GM19452 (cell line): ENCODE measurements around the gene ZCCHC24.

Experiments used
- ATAC-seq: cut with Tn5 transposase; IDR thresholded peaks from one replicate; pipeline ENCODE4 v1.9.1; 2021; ENCODE audit not compliant: unreplicated experiment

Gene ZCCHC24

DNA sequence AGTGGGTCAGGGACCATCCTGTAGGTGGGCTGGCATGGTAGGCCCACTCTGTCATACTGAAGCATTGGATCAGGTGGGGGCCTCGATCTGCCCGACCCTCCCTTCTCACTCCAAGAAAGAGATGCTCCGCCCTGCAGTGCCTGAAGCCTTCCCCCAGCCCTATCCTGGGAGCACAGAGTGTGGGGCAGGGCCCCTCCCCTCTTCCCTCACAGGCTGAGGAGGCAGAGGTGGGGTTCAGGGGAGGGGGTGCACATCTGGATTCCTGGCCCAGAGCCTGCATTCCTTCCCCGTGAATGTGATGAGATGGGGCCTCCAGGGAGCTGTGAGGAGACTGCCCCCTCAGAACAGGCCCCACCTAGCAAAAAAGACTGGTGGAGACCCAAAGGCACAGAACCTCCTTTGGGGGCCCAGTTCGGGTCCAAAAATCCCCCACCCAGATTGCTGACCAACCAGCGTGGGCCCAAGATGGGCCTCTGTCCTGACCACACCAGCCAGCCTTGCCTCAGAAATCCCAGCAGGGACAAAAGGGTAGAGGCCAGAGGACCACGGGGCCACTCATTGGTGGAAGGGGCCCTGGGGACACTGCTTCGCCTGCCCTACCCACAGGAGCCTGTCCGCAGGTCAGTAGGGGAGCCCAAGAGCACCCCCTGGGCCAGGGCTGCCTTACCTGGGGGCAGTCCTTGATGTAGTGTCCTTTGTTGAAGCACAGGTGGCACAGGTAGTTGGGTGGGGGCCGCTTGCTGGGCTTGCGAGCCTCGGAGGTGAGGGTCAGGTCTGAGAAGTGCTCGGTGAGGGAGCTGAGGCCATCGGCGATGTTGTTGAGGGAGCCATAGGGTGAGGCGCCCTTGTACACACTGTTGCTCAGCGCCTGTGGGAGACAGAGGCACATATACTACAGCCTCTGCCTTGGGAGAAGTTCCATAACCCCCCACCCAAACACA, 13.3 kb downstream of the ZCCHC24 start:
- no peak for ATAC-seq

DNA sequence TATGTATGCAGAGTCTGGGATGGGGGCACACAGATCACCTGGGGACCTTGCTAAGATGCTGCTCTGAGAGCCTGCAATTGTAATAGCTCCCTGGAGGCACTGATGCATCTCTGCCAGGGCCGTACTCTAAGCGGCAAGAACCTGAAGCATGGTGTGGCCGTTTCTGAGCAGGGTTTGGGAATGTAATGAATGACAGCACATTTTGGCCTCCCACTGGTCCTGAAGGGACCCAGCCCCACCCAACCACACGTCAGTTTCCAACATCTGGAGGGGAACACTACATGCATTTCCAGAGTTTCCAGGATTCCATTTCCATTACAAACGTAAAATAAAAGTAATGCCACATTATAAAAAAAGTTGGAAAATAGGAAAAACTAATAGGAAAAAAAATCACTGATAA, 14.0 kb downstream of the ZCCHC24 start:
- no peak for ATAC-seq

DNA sequence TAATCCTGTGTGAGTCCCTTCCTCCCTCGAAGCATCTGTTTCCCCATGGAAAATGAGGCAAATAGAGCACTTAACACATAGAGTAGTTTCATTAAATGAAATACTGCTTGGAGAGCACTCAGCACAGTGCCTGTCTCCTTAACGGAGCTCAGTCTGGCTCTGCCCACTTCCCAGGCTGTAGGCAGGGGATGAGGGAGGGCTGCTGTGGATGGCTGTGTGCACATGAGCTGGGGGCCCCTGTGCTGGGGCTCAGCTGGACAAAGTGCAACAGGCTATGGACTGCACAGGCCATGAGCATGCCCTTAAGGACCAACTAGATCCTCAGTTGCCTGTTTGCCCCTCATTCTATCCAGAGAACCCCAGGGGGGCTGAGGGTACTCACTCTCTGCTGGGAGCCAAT, 14.5 kb downstream of the ZCCHC24 start:
- no peak for ATAC-seq

DNA sequence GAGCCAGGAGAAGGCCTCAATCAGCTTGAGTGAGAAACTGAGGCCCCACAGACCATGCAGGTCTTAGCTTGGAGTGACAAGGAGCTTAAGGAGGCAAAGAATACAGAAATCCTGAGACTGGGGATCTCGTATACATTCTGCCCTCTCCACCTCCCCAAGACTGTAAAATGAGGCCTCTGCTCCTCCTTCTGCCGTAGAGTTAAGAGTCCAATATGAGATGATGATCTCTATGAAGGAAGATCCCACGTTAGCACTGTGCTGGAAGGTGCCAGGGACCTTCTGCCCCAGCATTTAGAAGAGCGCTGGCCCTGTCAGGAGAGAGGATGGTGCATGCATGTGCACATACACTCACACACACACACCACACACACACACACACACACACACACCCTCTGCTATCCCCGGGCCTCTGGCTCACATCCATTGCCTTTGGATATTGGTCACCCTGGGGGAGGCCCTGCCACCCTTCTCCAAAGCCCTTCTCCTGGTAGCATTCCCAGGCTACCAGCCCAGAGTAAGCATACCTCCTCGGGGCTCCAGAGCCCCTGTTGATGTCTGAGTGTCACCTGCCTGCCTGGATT, 15.0 kb downstream of the ZCCHC24 start:
- no peak for ATAC-seq

DNA sequence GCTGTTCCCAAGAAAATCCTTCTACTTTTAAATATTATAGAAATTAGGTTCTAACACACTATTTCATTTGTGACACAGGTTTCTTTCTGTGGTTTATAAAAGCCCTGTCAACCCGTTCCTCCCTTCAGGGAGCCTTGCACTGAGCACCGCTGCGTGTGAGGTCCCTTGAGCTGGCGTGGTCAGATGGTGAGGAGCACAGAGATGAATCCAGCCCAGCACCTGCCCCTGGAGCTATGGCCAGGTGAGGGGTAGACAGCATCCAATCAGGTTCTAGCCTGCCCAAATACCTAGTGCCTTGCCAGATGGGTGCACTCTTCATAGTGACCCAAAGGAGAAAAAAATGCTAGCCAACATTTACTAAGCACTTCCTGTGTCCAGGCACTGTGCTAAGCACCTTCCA, 15.7 kb downstream of the ZCCHC24 start:
- no peak for ATAC-seq

DNA sequence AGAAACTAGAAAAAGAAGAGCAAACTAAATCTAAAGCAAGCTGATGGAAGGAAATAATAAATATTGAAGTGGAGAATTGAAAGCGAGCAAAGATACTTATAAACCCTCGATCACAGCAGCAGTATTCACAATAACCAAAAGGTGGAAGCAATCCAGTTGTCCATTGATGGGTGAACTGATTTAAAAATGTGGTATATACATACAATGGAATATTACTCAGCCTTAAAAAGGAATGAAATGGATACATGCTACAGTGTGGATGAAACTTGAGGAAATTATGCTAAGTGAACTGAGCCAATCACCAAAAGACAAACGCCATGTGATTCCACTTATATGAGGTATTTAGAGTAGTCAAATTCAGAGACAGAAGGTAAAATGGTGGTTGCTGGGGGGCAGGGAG, 17.5 kb downstream of the ZCCHC24 start:
- ATAC-seq, result no peak

DNA sequence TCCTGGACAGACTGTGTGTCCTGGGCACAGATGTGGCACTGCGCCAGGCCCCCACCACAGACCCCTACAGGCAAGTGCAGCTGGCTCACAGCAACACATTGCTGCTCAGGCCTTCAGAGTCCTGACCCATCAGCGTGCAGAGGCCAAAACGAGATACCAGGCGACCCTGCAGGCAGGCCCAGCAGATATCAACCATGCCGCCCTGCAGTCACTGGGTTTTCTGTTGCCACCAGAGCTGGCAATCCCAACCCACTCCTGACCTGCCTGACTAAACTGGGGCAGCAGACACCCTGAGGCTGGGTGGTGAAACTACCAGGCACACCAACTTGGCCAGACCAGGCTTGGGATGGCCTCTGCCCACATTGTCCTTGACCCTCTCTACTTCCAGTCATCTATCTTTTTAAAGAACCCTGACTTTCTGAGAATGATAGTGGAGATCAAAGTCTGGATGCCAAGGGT, 20.3 kb downstream of the ZCCHC24 start:
- no peak for ATAC-seq

DNA sequence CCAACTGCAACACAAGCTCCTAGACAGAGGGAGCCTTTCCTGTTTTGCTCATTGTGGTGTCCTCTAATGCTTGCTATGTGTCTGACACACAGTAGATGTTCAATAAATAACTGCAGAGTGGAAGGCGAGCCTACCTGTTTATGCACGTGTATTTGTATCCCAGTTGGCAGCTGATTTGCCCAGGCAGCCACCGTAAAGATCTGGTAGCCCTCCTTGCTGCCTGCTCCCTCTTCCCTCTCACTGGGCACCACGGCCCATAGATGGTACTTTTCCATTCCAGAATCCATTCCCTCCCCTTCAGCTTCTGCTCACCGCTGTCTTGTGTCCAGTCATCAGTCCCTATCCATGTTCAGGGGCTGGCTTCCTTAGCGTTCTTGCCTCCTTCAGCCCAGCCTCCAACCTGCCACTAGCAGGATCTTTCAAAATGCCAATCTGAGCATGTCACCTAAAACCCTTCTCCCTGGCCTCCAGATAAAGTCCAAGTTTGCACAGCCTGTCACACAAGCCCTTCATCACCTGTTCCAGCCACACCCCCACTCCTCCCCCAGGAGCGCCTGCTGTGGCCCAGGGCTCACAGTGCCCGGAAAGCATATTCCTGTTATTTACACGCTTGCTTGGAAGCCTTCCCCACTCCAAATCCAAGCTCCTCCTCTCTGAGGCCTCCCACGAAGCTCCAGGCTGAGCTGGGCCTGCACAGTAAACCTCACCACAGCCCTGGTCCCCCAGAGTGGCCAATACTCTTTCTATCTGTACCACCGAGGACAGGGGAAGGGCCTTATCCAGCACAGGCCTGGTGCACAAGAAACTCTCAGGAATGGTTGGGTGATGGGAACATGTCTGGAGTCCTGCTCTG, 21.0 kb downstream of the ZCCHC24 start:
- ATAC-seq, result no peak

DNA sequence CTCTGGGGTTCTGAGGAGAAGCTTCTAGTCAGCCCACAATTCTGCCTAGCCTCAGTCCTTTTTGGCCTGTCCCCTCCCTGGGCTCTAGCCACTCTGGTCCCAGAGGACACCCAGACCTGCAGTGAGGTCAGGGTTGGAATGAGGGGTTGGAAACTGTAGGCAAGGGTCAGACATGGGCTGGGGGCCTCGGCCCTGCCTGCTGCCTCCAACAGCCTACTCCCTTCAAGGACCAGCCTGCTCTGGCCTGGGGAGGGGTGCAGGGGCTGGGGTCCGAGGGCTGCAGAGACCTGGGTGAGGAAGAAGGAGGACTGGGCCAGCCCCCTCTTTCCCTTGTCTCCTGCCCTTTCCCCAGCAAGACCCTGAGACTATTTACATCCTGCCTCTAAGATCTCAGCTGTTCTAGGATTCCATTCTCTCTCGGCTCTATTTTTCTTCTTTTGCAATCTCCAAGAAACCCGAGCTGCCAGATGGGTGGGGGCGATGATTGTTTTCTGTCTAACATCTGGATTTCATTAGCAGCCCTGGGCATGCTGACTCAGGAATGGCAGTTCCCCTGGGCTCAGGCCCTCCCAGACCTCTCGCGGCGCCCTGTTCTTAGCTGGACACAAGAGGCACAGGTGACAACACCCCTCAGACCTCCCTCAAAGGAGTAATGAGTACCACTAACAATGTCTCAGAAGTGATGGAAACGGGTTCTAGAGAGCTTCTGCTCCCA, 23.1 kb downstream of the ZCCHC24 start:
- no peak for ATAC-seq

DNA sequence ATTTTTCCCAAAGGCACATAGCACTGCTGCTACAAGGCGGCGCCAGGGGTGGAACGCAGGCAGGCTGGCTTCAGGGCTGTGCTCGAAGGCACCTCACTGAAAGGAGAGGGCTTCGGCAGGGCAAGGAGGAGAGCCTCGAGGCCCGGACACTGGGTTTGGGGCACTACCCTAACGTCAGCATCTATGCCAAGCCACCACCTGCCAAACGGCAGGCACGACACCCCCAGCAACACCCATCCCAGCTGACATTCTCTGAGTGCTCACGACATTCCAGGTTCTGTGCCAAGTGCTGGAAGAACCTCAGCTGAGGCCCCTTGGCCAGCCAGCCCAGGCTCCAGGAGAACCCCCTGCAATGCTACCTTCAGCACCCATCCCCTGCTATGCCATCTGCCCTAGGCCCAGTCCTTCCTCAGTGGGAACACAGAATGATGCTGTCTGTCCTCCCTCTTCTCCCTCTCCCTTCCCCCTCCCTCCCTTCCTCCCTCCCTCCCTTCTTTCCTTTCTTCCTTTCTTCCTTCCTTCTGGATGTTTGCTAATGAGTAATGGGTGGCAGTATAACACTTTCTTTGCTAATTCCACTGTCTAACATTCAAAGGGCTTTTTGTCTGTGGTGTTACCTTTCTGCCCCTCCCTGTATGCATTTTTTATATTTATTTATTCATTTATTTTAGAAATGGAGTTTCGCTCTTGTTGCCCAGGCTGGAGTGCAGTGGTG, 24.3 kb downstream of the ZCCHC24 start:
- no peak for ATAC-seq

DNA sequence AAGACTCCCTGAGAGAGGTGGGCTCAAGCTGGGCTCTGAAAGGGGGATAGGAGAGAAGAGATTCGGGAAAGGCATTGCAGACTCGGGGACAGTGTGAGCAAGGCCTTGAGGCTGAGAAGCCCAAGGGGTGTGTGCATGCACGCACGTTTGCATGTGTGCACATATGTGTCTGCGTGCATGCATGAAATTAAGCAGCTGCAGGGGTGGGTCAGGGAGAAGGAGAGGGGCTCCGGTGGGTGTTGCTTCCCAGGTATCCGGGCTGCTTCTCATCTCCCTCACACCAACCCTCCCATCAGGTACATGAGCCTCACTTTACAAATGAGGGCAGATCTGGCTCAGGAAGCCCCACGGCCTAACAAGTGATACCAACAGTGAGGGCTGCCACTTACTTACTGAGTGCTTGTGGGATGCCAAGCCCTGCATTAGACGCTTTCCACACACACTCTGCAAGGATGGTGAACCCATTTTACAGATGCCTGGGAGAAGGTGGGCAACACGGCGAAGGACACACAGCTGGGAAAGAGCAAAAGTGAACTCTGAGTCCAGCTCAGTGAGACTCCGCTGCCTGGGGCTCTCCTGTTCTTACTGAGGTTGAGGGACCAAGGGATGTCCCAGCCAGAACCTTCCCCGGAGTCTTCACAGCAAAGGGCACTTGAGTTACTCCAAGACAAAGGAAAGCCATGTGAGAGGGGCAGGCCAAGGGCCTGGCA, 26.4 kb downstream of the ZCCHC24 start:
- ATAC-seq, result no peak

DNA sequence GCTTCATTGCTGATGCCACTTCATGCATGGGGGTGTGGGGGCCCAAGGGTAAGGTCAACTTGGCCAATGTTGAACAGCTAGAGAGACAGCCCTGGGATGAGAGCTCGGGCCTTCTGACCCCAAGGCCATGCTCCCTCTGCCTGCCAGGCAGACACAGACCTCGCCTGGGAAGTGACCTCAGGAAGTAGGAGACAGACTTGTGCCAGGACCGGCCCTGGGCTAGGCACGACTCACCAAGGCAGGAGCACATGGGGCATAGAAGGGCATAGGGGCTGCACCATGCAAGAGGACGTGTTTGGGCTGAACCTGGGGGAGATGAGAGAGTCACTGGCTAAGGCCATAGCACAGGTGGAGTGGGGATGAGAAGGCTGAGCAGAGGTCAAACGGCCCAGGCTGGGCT, 27.1 kb downstream of the ZCCHC24 start:
- ATAC-seq, result no peak

DNA sequence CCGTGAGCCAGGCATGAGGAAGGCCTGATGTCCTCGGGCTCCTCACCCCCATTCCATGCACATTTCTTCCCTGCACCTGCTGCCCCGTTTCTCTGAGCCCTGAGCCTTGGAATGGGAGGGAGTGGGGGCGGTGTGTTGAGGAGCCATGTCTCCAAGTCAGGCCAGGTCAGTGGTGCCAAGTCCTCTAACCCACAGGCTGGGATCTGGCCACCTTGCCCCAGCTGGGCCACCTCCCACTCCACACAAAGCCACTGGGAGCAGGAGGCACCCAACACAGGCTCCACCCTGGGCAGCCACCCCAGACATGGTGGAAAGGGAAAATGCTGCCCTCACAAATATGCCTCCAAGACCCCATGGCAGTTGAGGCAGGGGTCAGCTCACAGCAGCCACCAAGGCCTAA, 27.7 kb downstream of the ZCCHC24 start:
- no peak for ATAC-seq

DNA sequence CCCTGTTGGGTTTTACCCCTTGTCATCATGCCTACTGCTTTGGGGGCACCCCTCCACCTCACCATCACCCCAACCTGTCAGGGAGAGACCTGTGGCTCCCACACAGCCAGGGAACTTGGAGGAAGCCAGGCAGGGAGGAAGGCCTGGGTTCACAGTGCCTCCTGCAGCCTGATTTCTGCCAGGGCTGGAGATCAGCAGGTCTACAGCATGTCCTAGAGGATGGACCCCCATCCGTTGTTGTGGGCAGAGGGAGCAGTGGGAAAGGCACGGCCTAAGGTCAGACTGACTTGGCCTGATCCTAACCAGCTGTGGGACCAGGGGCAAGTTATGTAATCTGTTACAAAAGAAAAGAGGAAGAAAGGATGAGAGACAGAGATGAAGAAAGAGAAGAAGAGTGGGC, 28.2 kb downstream of the ZCCHC24 start:
- ATAC-seq, result no peak

DNA sequence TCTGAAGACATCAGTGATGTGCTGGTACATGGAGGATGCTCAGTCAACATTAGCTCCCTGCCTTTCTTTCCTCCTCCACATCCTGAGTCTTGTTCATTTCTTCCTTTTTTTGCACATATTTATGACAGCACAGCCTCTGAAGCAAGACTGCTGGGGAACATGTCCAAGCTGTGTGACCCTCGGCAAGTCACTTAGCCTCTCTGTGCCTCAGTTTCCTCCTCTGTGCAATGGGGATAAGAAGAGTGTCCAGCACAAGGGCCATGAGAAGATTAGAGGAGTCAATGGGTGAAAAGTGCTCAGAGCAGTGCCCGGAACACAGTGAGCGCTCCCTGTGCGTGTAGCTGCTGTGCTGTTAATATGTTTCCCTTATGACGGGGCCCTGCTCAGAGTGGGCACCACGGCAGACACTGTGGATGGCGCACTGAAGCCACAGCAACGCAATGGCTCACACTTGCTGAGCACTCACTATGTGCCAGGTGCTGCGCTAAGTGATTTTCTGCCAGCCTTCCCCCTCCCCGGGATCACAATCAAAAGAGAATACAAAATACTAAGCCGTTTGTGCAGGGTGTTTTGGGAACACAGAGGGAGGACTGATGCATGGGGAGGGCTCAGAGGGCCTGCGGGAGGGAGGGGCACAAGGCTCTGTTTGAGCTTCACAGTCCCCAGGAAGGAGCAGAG, 28.7 kb downstream of the ZCCHC24 start:
- no peak for ATAC-seq

DNA sequence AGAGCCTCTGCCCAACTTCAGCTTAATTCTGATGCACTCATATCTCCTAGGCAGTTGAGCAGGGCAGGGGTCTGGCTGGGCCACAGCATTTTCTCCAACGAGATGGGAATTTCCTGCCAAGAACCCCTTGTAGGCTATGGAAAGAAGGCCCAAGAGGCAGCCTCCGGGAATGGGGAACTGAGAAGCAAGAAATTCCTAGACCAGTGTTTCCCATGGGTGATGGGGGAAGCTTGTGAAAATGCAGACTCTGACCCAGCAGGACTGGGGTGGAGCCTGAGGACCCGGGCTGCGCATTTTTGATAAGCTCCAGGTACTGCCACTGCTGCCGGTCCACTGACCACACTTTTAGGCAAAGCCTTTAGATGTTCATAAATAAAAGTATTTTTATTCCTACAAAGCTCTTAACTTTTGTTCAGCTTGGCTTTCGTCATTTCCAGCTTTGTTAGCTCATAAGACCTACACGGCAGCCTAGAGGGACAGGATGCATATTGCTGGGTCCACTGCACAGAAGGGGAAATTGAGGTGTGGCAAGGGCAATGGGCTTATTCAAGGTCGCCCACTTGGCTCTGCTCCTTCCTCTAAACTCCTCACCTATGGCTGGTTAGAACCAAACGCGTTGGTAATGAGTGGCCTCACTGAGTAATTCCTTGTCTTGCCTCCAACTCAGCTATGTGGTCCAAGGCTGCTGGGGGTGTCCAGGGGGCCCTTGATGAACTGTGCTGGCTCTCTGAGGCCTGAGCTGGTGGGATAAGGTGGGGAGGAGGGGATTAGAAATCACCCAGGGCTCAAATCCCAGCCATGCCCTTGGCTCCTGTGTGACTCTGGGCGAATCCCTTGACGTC, 29.5 kb downstream of the ZCCHC24 start:
- ATAC-seq, result no peak

DNA sequence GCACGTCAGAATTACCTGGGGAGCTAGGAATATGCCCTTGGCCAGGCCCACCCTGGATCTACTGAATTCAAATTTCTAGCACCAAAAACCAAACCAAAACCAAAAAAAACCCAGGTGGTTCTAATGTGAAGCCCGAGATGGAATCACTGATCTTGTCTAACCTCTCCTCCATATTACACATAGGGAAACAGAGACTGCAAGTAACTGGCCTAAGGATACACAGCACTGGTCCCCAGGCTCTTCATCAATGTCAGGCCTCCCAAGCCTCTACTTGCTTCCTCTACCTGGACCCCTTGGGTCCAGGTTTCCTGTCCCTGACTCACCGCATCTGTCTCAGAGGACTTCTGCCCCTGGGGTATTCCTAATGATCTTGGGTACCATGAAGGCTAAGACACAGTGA, 30.7 kb downstream of the ZCCHC24 start:
- ATAC-seq, result no peak

DNA sequence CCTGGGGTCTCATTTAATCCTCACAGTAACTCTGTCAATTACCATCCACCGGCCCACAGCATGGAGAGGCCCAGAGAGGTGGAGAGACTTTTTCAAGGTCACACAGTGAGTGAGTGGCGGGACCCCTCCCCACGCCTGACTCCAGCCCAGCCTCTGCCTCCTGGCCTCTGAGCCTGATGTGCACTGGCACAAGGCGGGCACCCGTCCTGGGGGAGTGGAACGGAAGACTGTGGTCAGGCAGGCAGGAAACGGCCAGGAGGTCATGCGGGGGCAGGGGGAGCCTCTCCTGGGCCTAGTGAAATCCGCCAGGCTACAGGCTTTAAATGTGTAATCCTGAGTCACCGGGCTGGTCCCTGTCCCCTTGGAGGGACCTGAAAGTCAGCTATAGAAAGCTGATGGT, 32.2 kb downstream of the ZCCHC24 start:
- ATAC-seq, result no peak
